ENCODE data around the gene RNF31. TPM values are rescaled to one million over a fixed set of nuclear protein-coding genes. Genes with fewer than 3 reads are reported as not detected.
A peak's percentile ranks its signal among the peaks of the same experiment; 100 is the strongest.

Gene RNF31
- total and polyA plus RNA-seq, 2 of the 13 experiments (the other 11 are each of a cell fraction or from before 2014, with no cell fraction given), result 48.2 to 86.8 TPM

DNA sequence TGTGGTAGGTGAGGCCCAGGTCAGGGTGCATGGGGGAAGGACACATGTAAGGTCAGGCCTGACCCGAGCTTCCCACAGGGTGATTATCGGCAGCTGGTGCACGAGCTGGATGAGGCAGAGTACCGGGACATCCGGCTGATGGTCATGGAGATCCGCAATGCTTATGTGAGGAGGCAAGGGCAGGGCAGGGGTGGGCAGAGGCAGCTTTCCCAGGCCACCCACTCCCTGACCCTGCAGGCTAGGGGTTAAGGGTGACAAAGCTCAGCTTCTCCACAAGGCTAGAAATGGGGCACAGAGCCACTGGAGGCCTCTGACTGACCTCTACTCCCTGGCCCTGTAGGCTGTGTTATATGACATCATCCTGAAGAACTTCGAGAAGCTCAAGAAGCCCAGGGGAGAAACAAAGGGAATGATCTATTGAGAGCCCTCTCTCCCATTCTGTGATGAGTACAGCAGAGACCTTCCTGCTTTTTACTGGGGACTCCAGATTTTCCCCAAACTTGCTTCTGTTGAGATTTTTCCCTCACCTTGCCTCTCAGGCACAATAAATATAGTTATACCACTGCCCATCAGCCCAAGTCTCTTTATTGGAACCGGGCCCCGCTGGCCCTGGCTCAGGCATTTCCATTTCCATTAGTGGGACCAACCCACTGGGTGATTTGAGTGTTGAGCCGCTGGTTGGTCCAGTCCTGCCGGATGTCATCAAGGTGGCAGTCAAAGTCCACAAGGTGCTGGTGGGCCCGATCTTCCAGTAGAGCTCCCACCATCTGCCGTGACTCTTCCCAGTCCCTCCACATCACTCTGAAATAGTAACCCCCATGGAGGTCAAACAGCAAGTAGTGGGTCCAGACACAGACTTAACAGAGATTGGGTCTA lies 8.7 kb upstream of the RNF31 start (continued):
- TF ChIP-seq, protein P1, sequence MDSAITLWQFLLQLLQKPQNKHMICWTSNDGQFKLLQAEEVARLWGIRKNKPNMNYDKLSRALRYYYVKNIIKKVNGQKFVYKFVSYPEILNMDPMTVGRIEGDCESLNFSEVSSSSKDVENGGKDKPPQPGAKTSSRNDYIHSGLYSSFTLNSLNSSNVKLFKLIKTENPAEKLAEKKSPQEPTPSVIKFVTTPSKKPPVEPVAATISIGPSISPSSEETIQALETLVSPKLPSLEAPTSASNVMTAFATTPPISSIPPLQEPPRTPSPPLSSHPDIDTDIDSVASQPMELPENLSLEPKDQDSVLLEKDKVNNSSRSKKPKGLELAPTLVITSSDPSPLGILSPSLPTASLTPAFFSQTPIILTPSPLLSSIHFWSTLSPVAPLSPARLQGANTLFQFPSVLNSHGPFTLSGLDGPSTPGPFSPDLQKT (CRISPR knock-in tag; IDR thresholded peaks at IDR 0.05; ENCODE audit: borderline replicate concordance), result no peak
- TF ChIP-seq ZMAT3 (CRISPR knock-in tag; conservative IDR thresholded peaks at IDR 0.05) (no peak), ZNF607 (CRISPR knock-in tag; IDR thresholded peaks at IDR 0.05; ENCODE audit: borderline replicate concordance) (no peak), NFKBIZ (CRISPR knock-in tag; IDR thresholded peaks at IDR 0.05) (no peak), TCF12 (IDR thresholded peaks at IDR 0.05) (no peak), TCF12 (CRISPR knock-in tag; IDR thresholded peaks at IDR 0.05) (no peak), NONO (IDR thresholded peaks at IDR 0.05) (no peak), NONO (CRISPR knock-in tag; conservative IDR thresholded peaks at IDR 0.05) (no peak), ZNF274 (CRISPR knock-in tag; IDR thresholded peaks at IDR 0.05) (no peak), SAP130 (CRISPR knock-in tag; IDR thresholded peaks at IDR 0.05; ENCODE audit: low read depth) (peak; percentile 10; the same call in 1 of the 2 replicates), SYNCRIP (IDR thresholded peaks at IDR 0.05; ENCODE audit: insufficient read depth, low read depth, low read length) (no peak), ETV5 (CRISPR knock-in tag; IDR thresholded peaks at IDR 0.05; ENCODE audit: borderline replicate concordance) (no peak), ZKSCAN1 (IDR thresholded peaks at IDR 0.05; ENCODE audit: low read length) (no peak), NFE2L1 (CRISPR knock-in tag; IDR thresholded peaks at IDR 0.05; ENCODE audit: borderline replicate concordance) (no peak), EEA1 (CRISPR knock-in tag; IDR thresholded peaks at IDR 0.05; ENCODE audit: borderline replicate concordance) (no peak), ZNF773 (CRISPR knock-in tag; IDR thresholded peaks at IDR 0.05; ENCODE audit: borderline replicate concordance) (no peak), RCOR2 (CRISPR knock-in tag; IDR thresholded peaks at IDR 0.05) (no peak)
- TF ChIP-seq, protein P2, sequence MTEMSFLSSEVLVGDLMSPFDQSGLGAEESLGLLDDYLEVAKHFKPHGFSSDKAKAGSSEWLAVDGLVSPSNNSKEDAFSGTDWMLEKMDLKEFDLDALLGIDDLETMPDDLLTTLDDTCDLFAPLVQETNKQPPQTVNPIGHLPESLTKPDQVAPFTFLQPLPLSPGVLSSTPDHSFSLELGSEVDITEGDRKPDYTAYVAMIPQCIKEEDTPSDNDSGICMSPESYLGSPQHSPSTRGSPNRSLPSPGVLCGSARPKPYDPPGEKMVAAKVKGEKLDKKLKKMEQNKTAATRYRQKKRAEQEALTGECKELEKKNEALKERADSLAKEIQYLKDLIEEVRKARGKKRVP (CRISPR knock-in tag; IDR thresholded peaks at IDR 0.05), result no peak
- TF ChIP-seq, protein P3, sequence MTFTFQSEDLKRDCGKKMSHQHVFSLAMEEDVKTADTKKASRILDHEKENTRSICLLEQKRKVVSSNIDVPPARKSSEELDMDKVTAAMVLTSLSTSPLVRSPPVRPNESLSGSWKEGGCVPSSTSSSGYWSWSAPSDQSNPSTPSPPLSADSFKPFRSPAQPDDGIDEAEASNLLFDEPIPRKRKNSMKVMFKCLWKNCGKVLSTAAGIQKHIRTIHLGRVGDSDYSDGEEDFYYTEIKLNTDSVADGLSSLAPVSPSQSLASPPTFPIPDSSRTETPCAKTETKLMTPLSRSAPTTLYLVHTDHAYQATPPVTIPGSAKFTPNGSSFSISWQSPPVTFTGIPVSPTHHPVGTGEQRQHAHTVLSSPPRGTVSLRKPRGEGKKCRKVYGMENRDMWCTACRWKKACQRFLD (CRISPR knock-in tag; IDR thresholded peaks at IDR 0.05; ENCODE audit: borderline replicate concordance), result no peak; the same call in 1 of the 2 replicates
- TF ChIP-seq, protein P4, sequence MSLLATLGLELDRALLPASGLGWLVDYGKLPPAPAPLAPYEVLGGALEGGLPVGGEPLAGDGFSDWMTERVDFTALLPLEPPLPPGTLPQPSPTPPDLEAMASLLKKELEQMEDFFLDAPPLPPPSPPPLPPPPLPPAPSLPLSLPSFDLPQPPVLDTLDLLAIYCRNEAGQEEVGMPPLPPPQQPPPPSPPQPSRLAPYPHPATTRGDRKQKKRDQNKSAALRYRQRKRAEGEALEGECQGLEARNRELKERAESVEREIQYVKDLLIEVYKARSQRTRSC (CRISPR knock-in tag; IDR thresholded peaks at IDR 0.05; ENCODE audit: low read depth), result 0 out of 2 replicates have a peak, but pooled peaks have one; percentile 60
- TF ChIP-seq, protein P5, sequence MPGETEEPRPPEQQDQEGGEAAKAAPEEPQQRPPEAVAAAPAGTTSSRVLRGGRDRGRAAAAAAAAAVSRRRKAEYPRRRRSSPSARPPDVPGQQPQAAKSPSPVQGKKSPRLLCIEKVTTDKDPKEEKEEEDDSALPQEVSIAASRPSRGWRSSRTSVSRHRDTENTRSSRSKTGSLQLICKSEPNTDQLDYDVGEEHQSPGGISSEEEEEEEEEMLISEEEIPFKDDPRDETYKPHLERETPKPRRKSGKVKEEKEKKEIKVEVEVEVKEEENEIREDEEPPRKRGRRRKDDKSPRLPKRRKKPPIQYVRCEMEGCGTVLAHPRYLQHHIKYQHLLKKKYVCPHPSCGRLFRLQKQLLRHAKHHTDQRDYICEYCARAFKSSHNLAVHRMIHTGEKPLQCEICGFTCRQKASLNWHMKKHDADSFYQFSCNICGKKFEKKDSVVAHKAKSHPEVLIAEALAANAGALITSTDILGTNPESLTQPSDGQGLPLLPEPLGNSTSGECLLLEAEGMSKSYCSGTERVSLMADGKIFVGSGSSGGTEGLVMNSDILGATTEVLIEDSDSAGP (CRISPR knock-in tag; IDR thresholded peaks at IDR 0.05; ENCODE audit: borderline replicate concordance), result no peak

Data from HepG2 (cell line).